LNCaP clone FGC (cell line): ENCODE results near the gene SSB.
"Not testable (repeated sequence)": the region's sequence is repeated elsewhere in the genome, so short reads cannot be mapped to it uniquely, and the experiment has no call there.

Source experiments
- DNase-seq: peaks from one replicate; pipeline ENCODE4 v3.0.0-alpha.2; 2011; ENCODE audit warnings: low read depth
- H3K4me3 ChIP-seq: 2 replicates; pipeline ENCODE4 v1.5.1; 2011; ENCODE audit warnings: mild to moderate bottlenecking, low read depth, low read length, control low read depth
- CTCF ChIP-seq: IDR thresholded peaks from 2 replicates; pipeline ENCODE4 v1.5.1; 2012; ENCODE audit warnings: mild to moderate bottlenecking; ENCODE audit not compliant: control insufficient read depth, insufficient read depth; ENCODE audit errors: extremely low read depth

SSB gene

GRCh38 chr2:169834401-169834800 lies 35.7 kb downstream of the SSB start:
- no peak overlapping the region for H3K4me3 ChIP-seq
- TF ChIP-seq CTCF: no peak
- no peak for DNase-seq

GRCh38 chr2:169838743-169839489 lies 40.2 kb downstream of the SSB start:
- no peak for TF ChIP-seq CTCF
- no peak for DNase-seq
- no peak overlapping the region for H3K4me3 ChIP-seq

- no peak for TF ChIP-seq CTCF
- DNase-seq: no peak
- no peak overlapping the region for H3K4me3 ChIP-seq
Observed at GRCh38 chr2:169839954-169840746, 41.5 kb downstream of the SSB start.

- no peak overlapping the region for H3K4me3 ChIP-seq
- TF ChIP-seq CTCF: no peak
- DNase-seq: no peak
Observed at GRCh38 chr2:169840747-169841142, 42.1 kb downstream of the SSB start.

- not testable (repeated sequence) for DNase-seq, H3K4me3 ChIP-seq
Observed at GRCh38 chr2:169841625-169842024, 43.0 kb downstream of the SSB start.

- no peak for TF ChIP-seq CTCF
- no peak overlapping the region for H3K4me3 ChIP-seq
- DNase-seq: no peak
Observed at GRCh38 chr2:169845016-169845415, 46.3 kb downstream of the SSB start.

- not testable (repeated sequence) for DNase-seq, H3K4me3 ChIP-seq
Observed at GRCh38 chr2:169848959-169849693, 50.5 kb downstream of the SSB start.

- no peak for DNase-seq
- no peak overlapping the region for H3K4me3 ChIP-seq
- no peak for TF ChIP-seq CTCF
Observed at GRCh38 chr2:169849710-169850109, 51.0 kb downstream of the SSB start.
